Kidney (tissue), 14 donors: ENCODE data around the gene CDC40. TPM values are rescaled to one million over a fixed set of nuclear protein-coding genes. Genes with fewer than 3 reads are reported as not detected.

ENCODE experiments used
- DNase-seq, 5 donors: peaks; one replicate each; pipeline ENCODE4 v3.0.0-alpha.2; 2013 to 2020
- FAIRE-seq: peaks from 2 replicates; lab custom pipeline; 2012; peaks lifted over from hg19 to GRCh38; lab: Jason Lieb, UNC
- H3K27ac ChIP-seq, 2 donors: one replicate each; pipeline ENCODE4 v1.7.0; 2013; ENCODE audit warnings: low read depth in 2 of 2, low read length in 2 of 2, inconsistent platforms in 1 of 2
- H3K27me3 ChIP-seq: one replicate; pipeline ENCODE4 v1.7.1; 2013; ENCODE audit warnings: low read length, inconsistent platforms; ENCODE audit not compliant: control insufficient read depth, insufficient read depth
- H3K36me3 ChIP-seq, 3 donors: one replicate each; pipeline versions ENCODE4 v1.7.0 to v1.7.1; 2013; ENCODE audit warnings: low read length in 3 of 3, control low read depth in 1 of 3, inconsistent platforms in 1 of 3; ENCODE audit not compliant: insufficient read depth in 3 of 3, control insufficient read depth in 2 of 3
- H3K4me1 ChIP-seq, 3 donors: one replicate each; pipeline versions ENCODE4 v1.7.0 to v1.7.1; 2013; ENCODE audit warnings: low read length in 3 of 3, inconsistent platforms in 1 of 3, low read depth in 1 of 3; ENCODE audit not compliant: control insufficient read depth in 2 of 3, insufficient read depth in 2 of 3
- H3K4me3 ChIP-seq, 3 donors: one replicate each; pipeline versions ENCODE4 v1.7.0 to v1.8.1; 2013; ENCODE audit warnings: low read length in 3 of 3, control low read depth in 1 of 3, inconsistent platforms in 1 of 3
- H3K9ac ChIP-seq, 3 donors: one replicate each; pipeline versions ENCODE4 v1.7.0 to v1.7.1; 2013; ENCODE audit warnings: low read length in 3 of 3, control low read depth in 1 of 3, inconsistent platforms in 1 of 3
- H3K9me3 ChIP-seq, 3 donors: one replicate each; pipeline versions ENCODE4 v1.7.0 to v1.7.1; 2013; ENCODE audit warnings: low read length in 3 of 3, control low read depth in 1 of 3, inconsistent platforms in 1 of 3; ENCODE audit not compliant: control insufficient read depth in 2 of 3, insufficient read depth in 1 of 3
- CTCF ChIP-seq: IDR thresholded peaks from 3 replicates; pipeline ENCODE4 v1.5.1; 2012; ENCODE audit warnings: mild to moderate bottlenecking, moderate library complexity, borderline replicate concordance; ENCODE audit not compliant: insufficient read depth; ENCODE audit errors: extremely low read depth
- intact Hi-C: fragments of 100-400 bp; cut with DNase I; formaldehyde crosslinking; loops from one replicate; pipeline ENCODE4 v1.11.1; 2022
- polyA plus RNA-seq: library from polyadenylated mRNA; stranded (reverse); fragments of 350-450 nt; fragmentation: Illumina TruSeq; extraction: RNeasy Lipid Tissue Mini Kit (QIAGEN cat#74804); gene quantifications from one replicate; pipeline ENCODE4 v1.2.3, GENCODE V29; 2014; ENCODE audit warnings: low read depth, low replicate concordance; ENCODE audit not compliant: insufficient read depth
- total RNA-seq: library from RNA; stranded (reverse); fragmentation: NEBNext Ultra II Directional; extraction: Animal tissue kit (Norgen Biotek cat#: 25700); gene quantifications from one replicate; pipeline ENCODE4 v1.2.1, GENCODE V29; 2021
- donor health status: control.
- donor health status: control.
- donor health status: control.
- donor health status: control.
- donor health status: control.
- donor health status: DM: yes; HTN: yes; CAD: no.
- donor health status: Normal renal cell carcinoma (clear cell type).

The CDC40 gene
- total and polyA plus RNA-seq, 2 donors from 2014 or later = 10.9 to 24.6 TPM

- no peak for DNase-seq
- H3K27ac ChIP-seq = no peak overlapping the region
- FAIRE-seq = no peak
- no peaks in the 10 kb centered on the region for H3K4me1 ChIP-seq
- intact Hi-C loops = no loop called here
- H3K9ac ChIP-seq = no peak overlapping the region
- H3K27me3 ChIP-seq = no peaks in the 10 kb centered on the region
- H3K9me3 ChIP-seq = peaks cover 0 to 4% (median 0%) of the 10 kb centered on the region in 3 donors
- H3K36me3 ChIP-seq = no peaks in the 10 kb centered on the region
- TF ChIP-seq CTCF = no peak
- H3K4me3 ChIP-seq = no peak overlapping the region
These were observed 97.0 kb downstream of the CDC40 start for GRCh38 chr6:110277100-110277665.

Other genes with a start within 250 kb of the CDC40 start
- not detected for gene GPR6, start 202.1 kb upstream of the CDC40 start, total RNA-seq
- gene GPR6, start 202.1 kb upstream of the CDC40 start, polyA plus RNA-seq = not detected
- 9.7 TPM for gene WASF1, start 757 bp upstream of the CDC40 start, total RNA-seq
- 6.5 TPM for gene WASF1, start 757 bp upstream of the CDC40 start, polyA plus RNA-seq
- 3.5 TPM for gene METTL24, start 177.9 kb downstream of the CDC40 start, total RNA-seq
- gene METTL24, start 177.9 kb downstream of the CDC40 start, polyA plus RNA-seq = 1.4 TPM
- 3.6 TPM for gene DDO, start 235.1 kb downstream of the CDC40 start, total RNA-seq
- 13.4 TPM for gene DDO, start 235.1 kb downstream of the CDC40 start, polyA plus RNA-seq